Mesenchymal stem cell (in vitro differentiated cells and primary cell): ENCODE results near the gene SH3PXD2A.

Experiments
- DNase-seq: peaks from one replicate; pipeline ENCODE4 v3.0.0-alpha.2; 2013
- H2AFZ ChIP-seq: one replicate; pipeline ENCODE4 v1.6.1; 2013; ENCODE audit warnings: low read depth, mild to moderate bottlenecking, control low read depth, inconsistent platforms, low read length, moderate library complexity
- H2AK5ac ChIP-seq: 2 replicates; pipeline ENCODE4 v1.6.1; 2013; ENCODE audit warnings: low read length, moderate library complexity, mild to moderate bottlenecking, inconsistent platforms; ENCODE audit not compliant: severe bottlenecking
- H2BK120ac ChIP-seq: one replicate; pipeline ENCODE4 v1.6.1; 2013; ENCODE audit warnings: low read depth, mild to moderate bottlenecking, inconsistent platforms, low read length, moderate library complexity
- H2BK12ac ChIP-seq, 2 experiments: one replicate each; pipeline ENCODE4 v1.6.1; 2013; ENCODE audit warnings: inconsistent platforms in 2 of 2, low read length in 2 of 2, mild to moderate bottlenecking in 2 of 2, moderate library complexity in 2 of 2, control low read depth in 1 of 2
- H2BK15ac ChIP-seq: one replicate; pipeline ENCODE4 v1.6.1; 2013; ENCODE audit warnings: mild to moderate bottlenecking, low read depth, inconsistent platforms; ENCODE audit not compliant: poor library complexity, severe bottlenecking
- H2BK5ac ChIP-seq: 2 replicates; pipeline ENCODE4 v1.6.1; 2013; ENCODE audit warnings: low read depth, mild to moderate bottlenecking, low read length, control low read depth, inconsistent platforms; ENCODE audit not compliant: poor library complexity, severe bottlenecking
- H3K14ac ChIP-seq, 2 experiments: one replicate each; pipeline ENCODE4 v1.6.1; 2013; ENCODE audit warnings: inconsistent platforms in 2 of 2, low read length in 2 of 2, control low read depth in 1 of 2, mild to moderate bottlenecking in 1 of 2, moderate library complexity in 1 of 2
- H3K18ac ChIP-seq, 2 experiments: one replicate each; pipeline ENCODE4 v1.6.1; 2013; ENCODE audit warnings: inconsistent platforms in 2 of 2, low read length in 2 of 2, control low read depth in 1 of 2, low read depth in 1 of 2, mild to moderate bottlenecking in 1 of 2
- H3K23ac ChIP-seq, 2 experiments: one replicate each; pipeline ENCODE4 v1.6.1; 2013; ENCODE audit warnings: inconsistent platforms in 2 of 2, low read length in 2 of 2, mild to moderate bottlenecking in 2 of 2, moderate library complexity in 2 of 2, control low read depth in 1 of 2
- H3K27ac ChIP-seq: 2 replicates; pipeline ENCODE4 v1.5.1; 2013; ENCODE audit warnings: mild to moderate bottlenecking, moderate library complexity, low read length, control low read depth, inconsistent platforms; ENCODE audit not compliant: poor library complexity, severe bottlenecking
- H3K27me3 ChIP-seq, 2 experiments: 2 replicates each; pipeline versions ENCODE4 v1.6.1 to v1.7.0; 2013; ENCODE audit warnings: low read length in 2 of 2, mild to moderate bottlenecking in 2 of 2, moderate library complexity in 2 of 2, control low read depth in 1 of 2, inconsistent platforms in 1 of 2; ENCODE audit not compliant: control insufficient read depth in 1 of 2, insufficient read depth in 1 of 2
- H3K36me3 ChIP-seq, 2 experiments: 2 replicates each; pipeline versions ENCODE4 v1.6.1 to v1.7.0; 2013; ENCODE audit warnings: low read length in 2 of 2, control low read depth in 1 of 2, inconsistent platforms in 1 of 2, low read depth in 1 of 2, mild to moderate bottlenecking in 1 of 2; ENCODE audit not compliant: insufficient read depth in 2 of 2, control insufficient read depth in 1 of 2
- H3K4ac ChIP-seq, 2 experiments: one replicate each; pipeline ENCODE4 v1.6.1; 2013; ENCODE audit warnings: inconsistent platforms in 2 of 2, low read length in 2 of 2, mild to moderate bottlenecking in 2 of 2, moderate library complexity in 2 of 2, control low read depth in 1 of 2, low read depth in 1 of 2
- H3K4me1 ChIP-seq: 2 replicates; pipeline ENCODE4 v1.6.1; 2013; ENCODE audit warnings: low read depth, low read length, control low read depth; ENCODE audit not compliant: control insufficient read depth, insufficient read depth
- H3K4me2 ChIP-seq: 2 replicates; pipeline ENCODE4 v1.6.1; 2013; ENCODE audit warnings: low read length, mild to moderate bottlenecking, inconsistent platforms; ENCODE audit not compliant: poor library complexity, severe bottlenecking
- H3K4me3 ChIP-seq, 2 experiments: 2 replicates each; pipeline versions ENCODE4 v1.5.1 to v1.7.0; 2013; ENCODE audit warnings: low read length in 2 of 2, mild to moderate bottlenecking in 2 of 2, control low read depth in 1 of 2, low read depth in 1 of 2; ENCODE audit not compliant: insufficient read depth in 1 of 2
- H3K79me1 ChIP-seq: replicated peaks from 2 replicates; pipeline ENCODE4 v1.6.1; 2013; ENCODE audit warnings: mild to moderate bottlenecking, control low read depth, low read length, inconsistent platforms; ENCODE audit not compliant: poor library complexity, severe bottlenecking
- H3K9ac ChIP-seq: 2 replicates; pipeline ENCODE4 v1.7.0; 2013; ENCODE audit warnings: mild to moderate bottlenecking, low read length, moderate library complexity
- H3K9me3 ChIP-seq: 2 replicates; pipeline ENCODE4 v1.7.0; 2013; ENCODE audit warnings: mild to moderate bottlenecking, low read length; ENCODE audit not compliant: control insufficient read depth
- H4K8ac ChIP-seq: one replicate; pipeline ENCODE4 v1.6.1; 2013; ENCODE audit warnings: inconsistent platforms, mild to moderate bottlenecking, low read length, moderate library complexity
- H4K91ac ChIP-seq: one replicate; pipeline ENCODE4 v1.6.1; 2013; ENCODE audit warnings: mild to moderate bottlenecking, low read length, inconsistent platforms
- WGBS: methylation state at CpG from one replicate; pipeline ENCODE4 v1.1.7; 2013; ENCODE audit warnings: mixed read lengths; 5-methylcytosine and 5-hydroxymethylcytosine counted together

SH3PXD2A gene

GRCh38 chr10:103555325-103555649 lies 300.1 kb downstream of the SH3PXD2A start:
- Histone ChIP-seq H3K79me1 (no peaks in the 10 kb centered on the region), H4K8ac (no peak overlapping the region), H2BK15ac (no peak overlapping the region), H2AK5ac (no peak overlapping the region), H3K9ac (no peak overlapping the region), H3K4ac (no peak overlapping the region), H3K18ac (peak overlapping the region in 1 of 2 experiments; percentile 79), H4K91ac (no peak overlapping the region), H3K4me3 (peak overlapping the region in 1 of 2 experiments; percentile 41), H3K27ac (no peak overlapping the region), H3K4me2 (peak overlapping the region; percentile 71), H3K27me3 (peaks cover 91 to 92% of the 10 kb centered on the region in 2 experiments), H2BK120ac (no peak overlapping the region), H3K23ac (no peak overlapping the region), H2AFZ (peak overlapping the region; percentile 15), H3K4me1 (peaks cover 14% of the 10 kb centered on the region), H2BK5ac (no peak overlapping the region), H3K9me3 (no peaks in the 10 kb centered on the region), H2BK12ac (no peak overlapping the region), H3K36me3 (no peaks in the 10 kb centered on the region), H3K14ac (peak overlapping the region in 1 of 2 experiments; percentile 12)
- 0% methylated on average over 5 of the region's 18 CpGs for WGBS
- no peak for DNase-seq

GRCh38 chr10:103554488-103555324 lies 300.7 kb downstream of the SH3PXD2A start:
- WGBS, result 15% methylated on average over 8 of the region's 44 CpGs
- H2BK15ac ChIP-seq, result no peak overlapping the region
- H3K18ac ChIP-seq, result peak overlapping the region in 1 of 2 experiments; percentile 79
- no peak overlapping the region for H2AFZ ChIP-seq
- no peak overlapping the region for H2AK5ac ChIP-seq
- peaks cover 11% of the 10 kb centered on the region for H3K4me1 ChIP-seq
- H3K4me3 ChIP-seq, result peak overlapping the region; percentile 41 to 65
- no peak overlapping the region for H4K8ac ChIP-seq
- H3K79me1 ChIP-seq, result no peaks in the 10 kb centered on the region
- H3K36me3 ChIP-seq, result no peaks in the 10 kb centered on the region
- H3K9ac ChIP-seq, result no peak overlapping the region
- H4K91ac ChIP-seq, result no peak overlapping the region
- no peak overlapping the region for H2BK5ac ChIP-seq
- DNase-seq, result peak; percentile 83
- H3K23ac ChIP-seq, result no peak overlapping the region
- H3K9me3 ChIP-seq, result no peaks in the 10 kb centered on the region
- H3K4me2 ChIP-seq, result peak overlapping the region; percentile 71
- no peak overlapping the region for H3K4ac ChIP-seq
- H2BK120ac ChIP-seq, result no peak overlapping the region
- peaks cover 91 to 92% of the 10 kb centered on the region in 2 experiments for H3K27me3 ChIP-seq
- H3K14ac ChIP-seq, result no peak overlapping the region
- no peak overlapping the region for H3K27ac ChIP-seq
- no peak overlapping the region for H2BK12ac ChIP-seq

- 84% methylated on average over 7 of the region's 8 CpGs for WGBS
- Histone ChIP-seq H3K27ac (no peak overlapping the region), H4K91ac (no peak overlapping the region), H3K4me2 (no peak overlapping the region), H4K8ac (no peak overlapping the region), H2BK120ac (no peak overlapping the region), H3K4me3 (no peak overlapping the region), H3K9ac (no peak overlapping the region), H2AK5ac (no peak overlapping the region), H3K18ac (no peak overlapping the region), H3K79me1 (no peaks in the 10 kb centered on the region), H3K36me3 (no peaks in the 10 kb centered on the region), H2BK12ac (no peak overlapping the region), H3K9me3 (no peaks in the 10 kb centered on the region), H2BK15ac (no peak overlapping the region), H3K4ac (no peak overlapping the region), H3K27me3 (peaks cover 91 to 92% of the 10 kb centered on the region in 2 experiments), H3K14ac (no peak overlapping the region), H3K4me1 (peaks cover 10% of the 10 kb centered on the region), H2AFZ (no peak overlapping the region), H3K23ac (no peak overlapping the region), H2BK5ac (no peak overlapping the region)
- no peak for DNase-seq
Measured at GRCh38 chr10:103553743-103554487, 301.5 kb downstream of the SH3PXD2A start.
